HG03095 (cell line): ENCODE data around the gene PRRC2B.

ENCODE experiments used
- ATAC-seq: cut with Tn5 transposase; IDR thresholded peaks from one replicate; pipeline ENCODE4 v1.9.1; 2021; ENCODE audit warnings: moderate library complexity; ENCODE audit not compliant: unreplicated experiment

Gene PRRC2B

DNA sequence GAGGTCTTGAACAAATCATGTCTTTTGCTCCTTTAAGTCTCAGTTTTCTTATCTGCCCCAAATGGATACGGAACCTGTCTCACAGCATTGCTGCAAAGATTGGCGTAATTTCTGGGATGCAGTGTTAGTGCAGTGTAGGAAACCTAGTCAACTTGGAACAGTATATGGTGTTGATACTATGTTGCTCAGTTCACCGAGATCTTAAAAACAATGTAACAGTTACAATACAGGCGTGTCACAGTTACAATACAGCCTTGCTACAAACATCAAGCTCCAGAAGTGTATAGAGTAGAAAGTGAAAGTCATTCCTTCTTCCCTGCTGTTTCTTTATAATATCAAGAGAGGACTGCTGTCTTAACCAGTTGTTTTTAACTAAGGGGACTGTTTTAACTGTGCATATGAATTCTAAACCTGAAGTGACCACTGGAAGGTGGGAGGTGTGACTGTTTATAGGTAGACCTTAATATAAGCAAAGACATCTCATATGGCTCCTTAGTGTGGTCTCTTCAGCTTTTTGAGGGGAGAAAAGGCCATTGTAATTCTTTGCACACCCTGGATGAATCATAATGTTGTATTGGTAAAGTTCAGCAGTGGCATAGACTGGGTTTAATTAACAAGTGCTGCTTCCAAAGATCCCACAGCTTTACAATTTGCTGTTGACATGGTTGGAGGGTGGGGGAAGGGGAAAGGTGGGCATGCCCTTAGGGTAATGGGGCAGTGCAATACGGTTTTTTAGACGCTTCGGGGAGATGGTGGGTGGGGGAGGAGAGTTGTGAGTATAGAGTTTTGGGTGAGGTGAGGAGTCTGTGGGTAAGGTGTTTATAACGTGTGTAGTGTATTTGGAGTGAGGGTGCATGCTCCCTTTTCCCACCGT, 12.9 kb downstream of the PRRC2B start:
- ATAC-seq: no peak

- ATAC-seq: no peak
Measured at GRCh38 chr9:131407717-131408195, 13.9 kb downstream of the PRRC2B start.

- no peak for ATAC-seq
Measured at GRCh38 chr9:131409458-131409992, 15.6 kb downstream of the PRRC2B start.

DNA sequence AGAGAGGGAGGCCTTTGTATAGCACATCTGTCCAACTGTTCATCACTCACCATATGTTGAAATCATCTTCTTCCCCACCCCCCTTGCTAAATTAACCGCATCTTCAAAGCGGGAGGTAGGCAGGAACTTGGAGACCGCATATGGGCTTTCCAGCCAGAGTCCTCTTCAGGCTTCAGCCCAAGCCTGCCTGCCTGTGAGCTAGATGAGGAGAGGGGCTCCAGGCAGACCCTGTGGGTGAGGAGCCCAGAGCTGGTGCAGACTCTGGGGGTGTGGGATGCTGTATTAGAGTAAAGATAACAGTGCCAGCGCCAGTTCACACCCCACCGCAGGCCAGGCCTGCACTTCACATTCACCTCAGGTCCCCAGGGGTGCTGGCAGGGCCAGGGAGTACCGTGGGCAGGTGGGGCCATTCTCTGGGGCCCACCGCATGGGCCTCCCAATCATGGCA, 16.2 kb downstream of the PRRC2B start:
- ATAC-seq: no peak

GRCh38 chr9:131411719-131412681, 18.1 kb downstream of the PRRC2B start:
- no peak for ATAC-seq

- no peak for ATAC-seq
Measured at GRCh38 chr9:131416509-131416908, 22.6 kb downstream of the PRRC2B start.

DNA sequence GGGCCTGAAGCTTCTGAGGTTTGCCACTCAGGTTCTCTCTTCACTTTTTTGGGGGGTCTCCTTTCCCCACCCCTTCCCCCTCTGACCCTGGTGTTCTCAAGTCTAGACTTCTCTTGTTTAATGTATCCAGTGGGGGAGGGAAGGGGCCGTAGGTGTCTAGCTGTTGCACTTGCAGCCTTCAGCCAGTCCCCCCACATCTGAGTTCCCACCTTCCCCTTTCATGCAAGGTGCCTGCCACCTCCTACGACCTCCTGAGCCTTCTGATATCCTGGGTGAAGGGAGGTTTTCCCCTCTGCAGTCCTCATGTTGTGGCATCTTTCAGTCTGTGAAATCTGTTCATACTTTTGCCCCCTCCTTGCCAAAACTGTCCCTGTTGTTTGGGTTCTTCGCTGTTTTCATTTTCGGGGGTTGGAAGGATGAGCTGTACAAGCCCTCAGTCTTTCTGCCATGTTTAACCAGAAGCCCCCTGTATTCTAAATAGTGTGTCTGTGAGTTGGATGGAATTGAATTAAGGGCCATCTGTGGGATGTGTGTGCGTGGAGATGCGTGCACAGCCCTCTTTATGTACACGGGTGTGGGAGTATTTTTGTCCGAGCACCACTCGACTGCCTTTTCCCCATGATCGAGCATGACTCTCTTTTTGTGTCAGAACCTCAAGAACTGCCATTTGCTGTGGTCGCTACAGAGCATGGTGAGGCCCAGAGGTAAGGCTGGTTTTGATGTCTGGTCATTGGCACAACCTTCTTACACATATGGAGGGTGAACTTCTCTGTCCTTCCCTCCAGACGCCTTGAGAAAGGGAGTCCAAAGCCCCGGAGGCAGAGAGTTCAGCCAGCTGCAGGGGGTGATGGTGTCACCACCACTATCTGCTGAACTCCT, 23.6 kb downstream of the PRRC2B start:
- ATAC-seq: no peak

- no peak for ATAC-seq
Measured at GRCh38 chr9:131418143-131419025, 24.5 kb downstream of the PRRC2B start.

- ATAC-seq: no peak
Measured at GRCh38 chr9:131419026-131419614, 25.2 kb downstream of the PRRC2B start.

- no peak for ATAC-seq
Measured at GRCh38 chr9:131419716-131420115, 25.8 kb downstream of the PRRC2B start.

GRCh38 chr9:131420980-131421624, 27.2 kb downstream of the PRRC2B start:
- ATAC-seq: no peak

DNA sequence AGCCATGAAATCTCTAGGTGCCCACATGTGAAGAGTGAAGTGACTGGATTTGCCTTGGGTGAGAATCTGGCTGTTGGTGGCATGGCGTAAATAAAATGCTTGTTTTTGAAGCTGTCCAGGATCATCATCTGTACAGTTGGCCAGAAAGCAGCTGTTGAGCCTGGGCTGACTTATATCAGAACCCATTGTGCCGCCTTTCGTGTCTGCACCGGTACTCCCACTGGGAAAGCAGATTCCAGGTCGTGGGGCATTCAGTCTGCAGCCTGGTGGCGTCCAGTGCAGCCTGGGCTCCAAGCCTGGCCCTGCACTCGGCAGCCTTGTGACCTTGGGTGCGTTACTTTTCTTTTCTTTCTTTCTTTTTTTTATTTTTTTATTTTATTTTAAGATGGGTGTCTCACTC, 27.8 kb downstream of the PRRC2B start:
- no peak for ATAC-seq

GRCh38 chr9:131422241-131422792, 28.4 kb downstream of the PRRC2B start:
- ATAC-seq: no peak

GRCh38 chr9:131423171-131423581, 29.3 kb downstream of the PRRC2B start:
- no peak for ATAC-seq

GRCh38 chr9:131426545-131426944, 32.7 kb downstream of the PRRC2B start:
- no peak for ATAC-seq

- ATAC-seq: no peak
Measured at GRCh38 chr9:131429121-131430012, 35.5 kb downstream of the PRRC2B start.

- ATAC-seq: no peak
Measured at GRCh38 chr9:131432050-131432449, 38.2 kb downstream of the PRRC2B start.
